Liver (tissue), 9 donors: ENCODE measurements around the gene TLE2. TPM values are rescaled to one million over a fixed set of nuclear protein-coding genes. Genes with fewer than 3 reads are reported as not detected.

ENCODE experiments used
- DNase-seq: peaks from one replicate; pipeline ENCODE4 v3.0.0-alpha.2; 2017; ENCODE audit warnings: low spot score
- H3K27ac ChIP-seq, 2 donors: one replicate each; pipeline ENCODE4 v1.7.0; 2013; ENCODE audit warnings: inconsistent platforms in 2 of 2, low read length in 2 of 2, control low read depth in 1 of 2, low read depth in 1 of 2, mild to moderate bottlenecking in 1 of 2
- H3K27me3 ChIP-seq, 4 donors: one replicate each; pipeline versions ENCODE4 v1.6.1 to v1.7.0; 2013; ENCODE audit warnings: low read length in 3 of 4, inconsistent platforms in 1 of 4, mild to moderate bottlenecking in 1 of 4, moderate library complexity in 1 of 4; ENCODE audit not compliant: control insufficient read depth in 4 of 4, insufficient read depth in 4 of 4
- H3K36me3 ChIP-seq, 4 donors: one replicate each; pipeline versions ENCODE4 v1.6.1 to v1.7.0; 2013; ENCODE audit warnings: low read length in 3 of 4, mild to moderate bottlenecking in 3 of 4, low read depth in 1 of 4, moderate library complexity in 1 of 4; ENCODE audit not compliant: control insufficient read depth in 4 of 4, insufficient read depth in 3 of 4
- H3K4me1 ChIP-seq, 4 donors: one replicate each; pipeline versions ENCODE4 v1.6.1 to v1.7.0; 2013; ENCODE audit warnings: low read length in 3 of 4, mild to moderate bottlenecking in 3 of 4, moderate library complexity in 1 of 4; ENCODE audit not compliant: control insufficient read depth in 4 of 4, insufficient read depth in 4 of 4
- H3K4me3 ChIP-seq, 3 donors: one replicate each; pipeline versions ENCODE4 v1.6.1 to v1.7.0; 2013; ENCODE audit warnings: low read length in 3 of 3, control low read depth in 1 of 3, low read depth in 1 of 3, mild to moderate bottlenecking in 1 of 3
- H3K9ac ChIP-seq, 2 donors: one replicate each; pipeline ENCODE4 v1.7.0; 2013; ENCODE audit warnings: low read length in 2 of 2, mild to moderate bottlenecking in 2 of 2, moderate library complexity in 2 of 2, control low read depth in 1 of 2, low read depth in 1 of 2
- H3K9me3 ChIP-seq, 4 donors: one replicate each; pipeline versions ENCODE4 v1.6.1 to v1.7.0; 2013; ENCODE audit warnings: low read length in 3 of 4; ENCODE audit not compliant: control insufficient read depth in 4 of 4
- ATF3 ChIP-seq: IDR thresholded peaks from 2 replicates; pipeline ENCODE4 v1.6.1; 2016; ENCODE audit warnings: antibody characterized with exemption
- CTCF ChIP-seq: fragments of 150-350 bp; IDR thresholded peaks from 2 replicates; pipeline ENCODE4 v1.5.1; 2017; ENCODE audit warnings: improper control_type of control experiment, low read depth, low read length; ENCODE audit not compliant: missing input control
- EGR1 ChIP-seq, 2 donors: IDR thresholded peaks; 2 replicates each; pipeline ENCODE4 v1.6.1; 2016 to 2018; ENCODE audit warnings: antibody characterized with exemption in 2 of 2, low read depth in 2 of 2
- FOXA1 ChIP-seq: IDR thresholded peaks from 2 replicates; pipeline ENCODE4 v1.6.1; 2016; ENCODE audit warnings: antibody characterized with exemption
- FOXA2 ChIP-seq: IDR thresholded peaks from 2 replicates; pipeline ENCODE4 v1.6.1; 2016; ENCODE audit warnings: antibody characterized with exemption
- GABPA ChIP-seq, 2 donors: IDR thresholded peaks in 1 of 2; conservative IDR thresholded peaks in 1 of 2; 2 replicates each; pipeline ENCODE4 v1.6.1; 2016; ENCODE audit warnings: antibody characterized with exemption in 2 of 2, mild to moderate bottlenecking in 1 of 2, moderate library complexity in 1 of 2
- HNF4A ChIP-seq, 2 donors: conservative IDR thresholded peaks; 2 replicates each; pipeline ENCODE4 v1.6.1; 2016; ENCODE audit warnings: antibody characterized with exemption in 2 of 2, mild to moderate bottlenecking in 2 of 2
- HNF4G ChIP-seq: IDR thresholded peaks from 2 replicates; pipeline ENCODE4 v1.6.1; 2016; ENCODE audit warnings: antibody characterized with exemption
- JUND ChIP-seq, 2 donors: IDR thresholded peaks; 2 replicates each; pipeline ENCODE4 v1.6.1; 2016; ENCODE audit warnings: antibody characterized with exemption in 2 of 2
- NR2F2 ChIP-seq: IDR thresholded peaks from 2 replicates; pipeline ENCODE4 v1.6.1; 2016; ENCODE audit warnings: antibody characterized with exemption
- RAD21 ChIP-seq, 2 donors: IDR thresholded peaks; 2 replicates each; pipeline ENCODE4 v1.6.1; 2016; ENCODE audit warnings: antibody characterized with exemption in 2 of 2, mild to moderate bottlenecking in 2 of 2
- RXRA ChIP-seq, 2 donors: IDR thresholded peaks; 2 replicates each; pipeline ENCODE4 v1.6.1; 2017 to 2018; ENCODE audit warnings: antibody characterized with exemption in 2 of 2, mild to moderate bottlenecking in 1 of 2
- SP1 ChIP-seq: IDR thresholded peaks from 2 replicates; pipeline ENCODE4 v1.6.1; 2018; ENCODE audit warnings: antibody characterized with exemption, mild to moderate bottlenecking
- TAF1 ChIP-seq: conservative IDR thresholded peaks from 2 replicates; pipeline ENCODE4 v1.6.1; 2016; ENCODE audit warnings: antibody characterized with exemption, mild to moderate bottlenecking
- YY1 ChIP-seq: IDR thresholded peaks from 2 replicates; pipeline ENCODE4 v1.6.1; 2016; ENCODE audit warnings: antibody characterized with exemption, mild to moderate bottlenecking
- WGBS: extraction: QIAGEN DNeasy Blood & Tissue Kit; methylation state at CpG from one replicate; pipeline ENCODE4 v1.1.7; 2013; 5-methylcytosine and 5-hydroxymethylcytosine counted together
- polyA plus RNA-seq, 2 donors: library from polyadenylated mRNA; stranded (reverse) in 1 of 2; unstranded in 1 of 2; fragments of 200-250 nt in 1 of 2; fragments of >200 nt in 1 of 2; fragmentation: Nextera tagmentation in 1 of 2; extraction: Ambion mirVana in 1 of 2; gene quantifications; one replicate each; pipeline versions ENCODE4 v1.2.1 to v1.2.3, GENCODE V29; 2013 to 2015
- total RNA-seq, 2 donors: library from RNA; depleted of rRNA; stranded (reverse); fragments of >200 nt; gene quantifications; one replicate each; pipeline ENCODE4 v1.2.3, GENCODE V29; 2014
- TF ChIP-seq, protein P1 (sequence below): IDR thresholded peaks from 2 replicates; pipeline ENCODE4 v1.6.1; 2016; ENCODE audit warnings: antibody characterized with exemption
- TF ChIP-seq, protein P2 (sequence below): IDR thresholded peaks from 2 replicates; pipeline ENCODE4 v1.6.1; 2016; ENCODE audit warnings: antibody characterized with exemption
- TF ChIP-seq, protein P3 (sequence below): IDR thresholded peaks from 2 replicates; pipeline ENCODE4 v1.6.1; 2016; ENCODE audit warnings: antibody characterized with exemption, mild to moderate bottlenecking
- donor health status: healthy.
- donor health status: healthy.
- donor health status: healthy.
- donor health status: healthy.
- donor health status: healthy.

The TLE2 gene
- total and polyA plus RNA-seq, 4 donors = 3.6 to 9.3 (median 5.8) TPM

DNA sequence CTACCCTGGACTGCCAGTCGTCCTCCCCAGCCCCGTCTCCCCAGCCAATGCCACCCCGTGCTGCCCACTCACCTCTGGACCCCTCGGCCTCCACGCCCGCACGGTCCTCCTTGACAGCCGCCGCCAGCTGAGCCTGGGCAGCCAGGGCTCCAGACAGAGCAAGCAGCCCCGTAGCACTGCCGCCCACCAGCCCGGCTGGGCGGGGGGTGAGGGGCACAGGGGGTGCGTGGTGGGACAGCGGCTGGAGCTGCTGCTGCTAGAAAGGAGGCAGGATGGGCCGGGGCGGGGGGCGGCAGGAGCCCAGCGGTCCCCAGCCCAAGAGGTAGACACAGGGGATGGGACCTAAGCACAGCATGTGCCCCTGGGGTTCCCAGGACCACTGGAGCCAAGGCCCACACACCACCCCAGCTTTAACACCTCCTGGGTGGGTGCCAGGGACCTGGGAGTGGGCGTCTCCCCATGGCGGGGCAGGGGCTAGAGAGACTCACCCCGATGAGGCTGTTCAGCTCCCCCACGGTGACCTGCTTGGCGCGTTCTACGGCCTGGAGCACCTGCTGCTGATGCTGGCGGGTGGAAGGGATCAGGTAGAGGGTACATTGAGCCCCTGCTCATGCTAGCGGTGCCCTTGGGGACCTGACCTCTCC lies 9.7 kb downstream of the TLE2 start:
- Histone ChIP-seq H3K36me3 (peaks cover 0 to 3% (median 0%) of the 10 kb centered on the region in 4 donors), H3K27me3 (no peaks in the 10 kb centered on the region), H3K9me3 (no peaks in the 10 kb centered on the region), H3K9ac (no peak overlapping the region), H3K4me3 (no peak overlapping the region), H3K4me1 (no peaks in the 10 kb centered on the region), H3K27ac (no peak overlapping the region)
- 96% methylated on average over 28 of the region's 28 CpGs for WGBS
- TF ChIP-seq, protein P1, sequence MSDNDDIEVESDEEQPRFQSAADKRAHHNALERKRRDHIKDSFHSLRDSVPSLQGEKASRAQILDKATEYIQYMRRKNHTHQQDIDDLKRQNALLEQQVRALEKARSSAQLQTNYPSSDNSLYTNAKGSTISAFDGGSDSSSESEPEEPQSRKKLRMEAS = no peak
- no peak for TF ChIP-seq ATF3
- TF ChIP-seq RXRA (IDR thresholded peaks at IDR 0.05) = no peak
- no peak for TF ChIP-seq FOXA2
- no peak for TF ChIP-seq HNF4A (conservative IDR thresholded peaks at IDR 0.05)
- no peak for TF ChIP-seq RAD21 (IDR thresholded peaks at IDR 0.05)
- TF ChIP-seq TAF1 = no peak
- no peak for TF ChIP-seq CTCF
- no peak for TF ChIP-seq FOXA1
- TF ChIP-seq, protein P2, sequence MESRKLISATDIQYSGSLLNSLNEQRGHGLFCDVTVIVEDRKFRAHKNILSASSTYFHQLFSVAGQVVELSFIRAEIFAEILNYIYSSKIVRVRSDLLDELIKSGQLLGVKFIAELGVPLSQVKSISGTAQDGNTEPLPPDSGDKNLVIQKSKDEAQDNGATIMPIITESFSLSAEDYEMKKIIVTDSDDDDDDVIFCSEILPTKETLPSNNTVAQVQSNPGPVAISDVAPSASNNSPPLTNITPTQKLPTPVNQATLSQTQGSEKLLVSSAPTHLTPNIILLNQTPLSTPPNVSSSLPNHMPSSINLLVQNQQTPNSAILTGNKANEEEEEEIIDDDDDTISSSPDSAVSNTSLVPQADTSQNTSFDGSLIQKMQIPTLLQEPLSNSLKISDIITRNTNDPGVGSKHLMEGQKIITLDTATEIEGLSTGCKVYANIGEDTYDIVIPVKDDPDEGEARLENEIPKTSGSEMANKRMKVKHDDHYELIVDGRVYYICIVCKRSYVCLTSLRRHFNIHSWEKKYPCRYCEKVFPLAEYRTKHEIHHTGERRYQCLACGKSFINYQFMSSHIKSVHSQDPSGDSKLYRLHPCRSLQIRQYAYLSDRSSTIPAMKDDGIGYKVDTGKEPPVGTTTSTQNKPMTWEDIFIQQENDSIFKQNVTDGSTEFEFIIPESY = no peak
- no peak for DNase-seq

DNA sequence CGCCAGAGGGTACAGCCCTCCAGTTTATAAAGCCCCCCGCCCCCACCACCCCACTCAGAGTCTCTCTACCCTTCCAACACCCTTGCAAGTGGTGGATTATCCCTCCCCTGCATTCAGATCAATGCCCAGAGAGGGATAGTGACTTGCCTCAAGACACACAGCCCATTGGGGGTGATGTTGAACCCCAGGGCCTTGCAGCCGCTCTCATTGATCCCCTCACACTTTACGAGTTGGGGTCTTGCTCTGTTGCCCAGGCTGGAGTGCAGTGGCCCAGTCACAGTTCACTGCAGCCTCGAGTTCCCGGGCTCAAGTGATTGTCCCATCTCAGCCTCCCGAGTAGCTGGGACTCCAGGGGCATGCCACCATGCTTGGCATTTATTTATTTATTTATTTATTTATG lies 11.2 kb downstream of the TLE2 start:
- 98% methylated on average over 7 of the region's 7 CpGs for WGBS
- H3K4me3 ChIP-seq = no peak overlapping the region
- no peaks in the 10 kb centered on the region for H3K27me3 ChIP-seq
- TF ChIP-seq RXRA (IDR thresholded peaks at IDR 0.05) = no peak
- TF ChIP-seq, protein P2 = no peak
- TF ChIP-seq SP1 = no peak
- no peak for TF ChIP-seq HNF4G
- no peak for TF ChIP-seq FOXA2
- no peak for TF ChIP-seq TAF1
- TF ChIP-seq EGR1 (IDR thresholded peaks at IDR 0.05; ENCODE audit: low read depth in 2 of 2) = no peak
- TF ChIP-seq, protein P3, sequence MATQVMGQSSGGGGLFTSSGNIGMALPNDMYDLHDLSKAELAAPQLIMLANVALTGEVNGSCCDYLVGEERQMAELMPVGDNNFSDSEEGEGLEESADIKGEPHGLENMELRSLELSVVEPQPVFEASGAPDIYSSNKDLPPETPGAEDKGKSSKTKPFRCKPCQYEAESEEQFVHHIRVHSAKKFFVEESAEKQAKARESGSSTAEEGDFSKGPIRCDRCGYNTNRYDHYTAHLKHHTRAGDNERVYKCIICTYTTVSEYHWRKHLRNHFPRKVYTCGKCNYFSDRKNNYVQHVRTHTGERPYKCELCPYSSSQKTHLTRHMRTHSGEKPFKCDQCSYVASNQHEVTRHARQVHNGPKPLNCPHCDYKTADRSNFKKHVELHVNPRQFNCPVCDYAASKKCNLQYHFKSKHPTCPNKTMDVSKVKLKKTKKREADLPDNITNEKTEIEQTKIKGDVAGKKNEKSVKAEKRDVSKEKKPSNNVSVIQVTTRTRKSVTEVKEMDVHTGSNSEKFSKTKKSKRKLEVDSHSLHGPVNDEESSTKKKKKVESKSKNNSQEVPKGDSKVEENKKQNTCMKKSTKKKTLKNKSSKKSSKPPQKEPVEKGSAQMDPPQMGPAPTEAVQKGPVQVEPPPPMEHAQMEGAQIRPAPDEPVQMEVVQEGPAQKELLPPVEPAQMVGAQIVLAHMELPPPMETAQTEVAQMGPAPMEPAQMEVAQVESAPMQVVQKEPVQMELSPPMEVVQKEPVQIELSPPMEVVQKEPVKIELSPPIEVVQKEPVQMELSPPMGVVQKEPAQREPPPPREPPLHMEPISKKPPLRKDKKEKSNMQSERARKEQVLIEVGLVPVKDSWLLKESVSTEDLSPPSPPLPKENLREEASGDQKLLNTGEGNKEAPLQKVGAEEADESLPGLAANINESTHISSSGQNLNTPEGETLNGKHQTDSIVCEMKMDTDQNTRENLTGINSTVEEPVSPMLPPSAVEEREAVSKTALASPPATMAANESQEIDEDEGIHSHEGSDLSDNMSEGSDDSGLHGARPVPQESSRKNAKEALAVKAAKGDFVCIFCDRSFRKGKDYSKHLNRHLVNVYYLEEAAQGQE = no peak
- TF ChIP-seq, protein P1 = no peak
- TF ChIP-seq NR2F2 = no peak
- no peak for TF ChIP-seq JUND (IDR thresholded peaks at IDR 0.05)
- TF ChIP-seq ATF3 = no peak
- TF ChIP-seq FOXA1 = no peak
- no peak for TF ChIP-seq GABPA (IDR thresholded peaks at IDR 0.05 in 1 of 2, conservative IDR thresholded peaks at IDR 0.05 in 1 of 2)
- TF ChIP-seq CTCF = no peak
- no peak for TF ChIP-seq HNF4A (conservative IDR thresholded peaks at IDR 0.05)
- TF ChIP-seq RAD21 (IDR thresholded peaks at IDR 0.05) = no peak
- TF ChIP-seq YY1 = no peak
- H3K9me3 ChIP-seq = no peaks in the 10 kb centered on the region
- H3K4me1 ChIP-seq = no peaks in the 10 kb centered on the region
- no peak for DNase-seq
- H3K36me3 ChIP-seq = peaks cover 0 to 4% (median 0%) of the 10 kb centered on the region in 4 donors
- no peak overlapping the region for H3K27ac ChIP-seq
- H3K9ac ChIP-seq = no peak overlapping the region
